Type B pancreatic cell (in vitro differentiated cells): Measurements from ENCODE around the gene PHLPP1. TPM values are rescaled to one million over a fixed set of nuclear protein-coding genes. Genes with fewer than 3 reads are reported as not detected.

Experiments used
- DNase-seq: peaks from one replicate; pipeline ENCODE4 v3.0.0; 2021; ENCODE audit warnings: mixed read lengths; ENCODE audit not compliant: unreplicated experiment; ENCODE audit errors: extremely low spot score
- H3K27ac Mint-ChIP-seq: 2 replicates; pipeline ENCODE4 v1.8.0; 2021; ENCODE audit warnings: mild to moderate bottlenecking, mixed read lengths
- H3K27me3 Mint-ChIP-seq: 2 replicates; pipeline ENCODE4 v1.8.0; 2021; ENCODE audit warnings: mixed read lengths
- H3K36me3 Mint-ChIP-seq: 2 replicates; pipeline ENCODE4 v1.8.0; 2021; ENCODE audit warnings: mixed read lengths
- H3K4me1 Mint-ChIP-seq: one replicate; pipeline ENCODE4 v1.8.0; 2021; ENCODE audit warnings: mixed read lengths; ENCODE audit not compliant: unreplicated experiment
- H3K4me3 Mint-ChIP-seq: 2 replicates; pipeline ENCODE4 v1.8.0; 2021; ENCODE audit warnings: mild to moderate bottlenecking, mixed read lengths
- H3K9me3 Mint-ChIP-seq: 2 replicates; pipeline ENCODE4 v1.8.0; 2021; ENCODE audit warnings: mixed read lengths
- total RNA-seq: library from RNA; stranded (reverse); gene quantifications from 2 replicates; pipeline ENCODE4 v1.2.1, GENCODE V29; 2021; ENCODE audit warnings: low replicate concordance
- TF ChIP-seq, protein P1 (sequence below): fragments of 200-600 bp; sonication (generic); conservative IDR thresholded peaks from 2 replicates; pipeline ENCODE4 v1.5.0; 2021; ENCODE audit warnings: antibody characterized with exemption, mild to moderate bottlenecking

The PHLPP1 gene
- total RNA-seq, 1 donor from 2014 or later = 28.5 TPM

DNA sequence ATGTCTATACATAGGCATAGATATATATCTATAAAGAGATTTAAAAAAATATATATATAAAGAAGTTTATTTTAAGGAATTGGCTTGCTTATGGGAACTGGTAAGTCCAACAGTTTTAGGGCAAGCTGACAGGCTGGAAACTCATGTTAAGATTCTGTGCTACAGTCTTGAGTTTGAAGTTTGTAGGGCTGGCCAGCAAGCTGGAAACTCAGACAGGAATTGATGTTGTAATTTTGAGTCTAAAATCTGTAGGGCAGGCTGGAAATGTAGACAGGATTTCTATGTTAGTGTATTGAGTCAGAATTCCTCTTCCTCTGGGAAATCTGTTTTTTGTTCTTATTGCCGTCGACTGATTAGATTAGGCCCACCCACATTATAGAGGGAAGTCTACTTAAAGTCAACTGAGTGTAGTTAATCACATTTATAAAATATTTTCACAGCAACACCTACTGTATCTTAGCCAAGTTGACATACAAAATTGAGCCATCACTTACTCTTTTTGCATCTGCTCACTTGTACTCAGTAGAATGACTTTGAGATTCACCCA, 60.8 kb downstream of the PHLPP1 start:
- H3K27ac Mint-ChIP-seq = no peak overlapping the region

DNA sequence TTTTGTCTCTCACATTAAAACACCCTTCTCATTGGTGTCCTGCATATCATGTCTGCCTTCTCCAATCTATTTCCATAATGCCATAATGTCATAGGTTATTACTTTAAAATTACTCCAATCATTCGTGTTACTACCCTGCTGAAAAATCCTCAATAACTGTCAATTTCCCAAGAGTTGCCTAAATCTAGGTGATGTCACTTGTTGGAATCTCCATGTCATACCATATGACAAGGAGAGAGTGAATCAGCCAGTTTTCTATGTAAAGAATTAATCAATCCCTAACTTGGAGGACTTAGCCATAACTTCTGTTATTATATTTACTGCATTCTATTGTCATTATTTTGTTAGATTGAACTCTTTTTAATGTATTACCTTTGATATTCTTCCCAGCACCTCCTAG, 62.5 kb downstream of the PHLPP1 start:
- H3K36me3 Mint-ChIP-seq = peaks cover 4% of the 10 kb centered on the region
- H3K4me3 Mint-ChIP-seq = no peak overlapping the region
- H3K9me3 Mint-ChIP-seq = no peaks in the 10 kb centered on the region
- H3K4me1 Mint-ChIP-seq = peaks cover 19% of the 10 kb centered on the region
- H3K27ac Mint-ChIP-seq = no peak overlapping the region
- TF ChIP-seq, protein P1, sequence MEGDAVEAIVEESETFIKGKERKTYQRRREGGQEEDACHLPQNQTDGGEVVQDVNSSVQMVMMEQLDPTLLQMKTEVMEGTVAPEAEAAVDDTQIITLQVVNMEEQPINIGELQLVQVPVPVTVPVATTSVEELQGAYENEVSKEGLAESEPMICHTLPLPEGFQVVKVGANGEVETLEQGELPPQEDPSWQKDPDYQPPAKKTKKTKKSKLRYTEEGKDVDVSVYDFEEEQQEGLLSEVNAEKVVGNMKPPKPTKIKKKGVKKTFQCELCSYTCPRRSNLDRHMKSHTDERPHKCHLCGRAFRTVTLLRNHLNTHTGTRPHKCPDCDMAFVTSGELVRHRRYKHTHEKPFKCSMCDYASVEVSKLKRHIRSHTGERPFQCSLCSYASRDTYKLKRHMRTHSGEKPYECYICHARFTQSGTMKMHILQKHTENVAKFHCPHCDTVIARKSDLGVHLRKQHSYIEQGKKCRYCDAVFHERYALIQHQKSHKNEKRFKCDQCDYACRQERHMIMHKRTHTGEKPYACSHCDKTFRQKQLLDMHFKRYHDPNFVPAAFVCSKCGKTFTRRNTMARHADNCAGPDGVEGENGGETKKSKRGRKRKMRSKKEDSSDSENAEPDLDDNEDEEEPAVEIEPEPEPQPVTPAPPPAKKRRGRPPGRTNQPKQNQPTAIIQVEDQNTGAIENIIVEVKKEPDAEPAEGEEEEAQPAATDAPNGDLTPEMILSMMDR = no peak
- no peaks in the 10 kb centered on the region for H3K27me3 Mint-ChIP-seq
- no peak for DNase-seq

More for the DNA sequence above, 60.8 kb downstream of the PHLPP1 start:
- Mint-ChIP-seq H3K4me1 (peaks cover 17% of the 10 kb centered on the region), H3K36me3 (peaks cover 4% of the 10 kb centered on the region), H3K27me3 (no peaks in the 10 kb centered on the region), H3K9me3 (no peaks in the 10 kb centered on the region), H3K4me3 (no peak overlapping the region)
- no peak for DNase-seq
- TF ChIP-seq, protein P1 = no peak

DNA sequence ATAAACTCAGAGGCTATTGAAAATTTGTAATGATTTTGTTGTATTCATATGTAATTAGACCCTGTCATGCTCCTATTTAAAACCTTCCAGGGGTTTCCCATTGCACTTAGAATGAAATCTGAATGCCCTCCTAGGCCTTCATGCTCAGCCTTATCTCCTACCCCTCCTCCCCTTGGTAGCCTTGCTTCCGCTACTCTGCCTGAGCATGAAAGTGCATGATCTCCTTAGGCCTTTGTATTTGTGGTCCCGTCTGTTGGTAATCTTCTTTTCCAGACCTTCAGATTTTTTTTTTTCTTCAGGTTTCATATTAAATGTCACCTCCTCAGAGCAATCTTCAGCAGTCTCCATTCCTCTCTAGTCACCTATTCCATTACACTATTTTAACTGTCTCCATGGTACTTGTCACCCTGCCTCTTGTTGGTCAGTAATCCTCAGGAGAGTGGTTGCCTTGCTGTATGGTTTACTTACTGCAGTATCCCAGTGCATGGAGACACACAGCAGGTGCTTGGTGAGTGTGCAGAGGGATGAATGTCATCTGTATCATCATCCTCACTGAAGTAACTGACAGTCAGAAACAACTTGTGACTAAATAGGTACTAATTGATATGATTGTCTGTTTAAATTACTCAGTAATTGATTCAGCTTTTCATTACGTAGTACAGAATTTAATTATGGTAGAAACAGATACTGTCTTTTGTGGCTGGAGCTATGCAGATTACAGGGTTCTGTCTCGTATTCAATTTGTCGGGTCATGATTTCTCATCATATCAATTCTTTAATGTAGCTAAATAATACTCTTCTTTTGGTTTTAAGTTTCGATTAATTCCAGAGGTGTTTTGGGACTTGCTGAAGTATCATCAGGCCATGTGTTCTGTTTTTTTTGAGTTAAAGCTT, 63.9 kb downstream of the PHLPP1 start:
- Mint-ChIP-seq H3K9me3 (no peaks in the 10 kb centered on the region), H3K27ac (no peak overlapping the region), H3K4me1 (peaks cover 15% of the 10 kb centered on the region), H3K36me3 (peaks cover 4% of the 10 kb centered on the region), H3K4me3 (no peak overlapping the region), H3K27me3 (no peaks in the 10 kb centered on the region)
- TF ChIP-seq, protein P1 = no peak
- DNase-seq = no peak

DNA sequence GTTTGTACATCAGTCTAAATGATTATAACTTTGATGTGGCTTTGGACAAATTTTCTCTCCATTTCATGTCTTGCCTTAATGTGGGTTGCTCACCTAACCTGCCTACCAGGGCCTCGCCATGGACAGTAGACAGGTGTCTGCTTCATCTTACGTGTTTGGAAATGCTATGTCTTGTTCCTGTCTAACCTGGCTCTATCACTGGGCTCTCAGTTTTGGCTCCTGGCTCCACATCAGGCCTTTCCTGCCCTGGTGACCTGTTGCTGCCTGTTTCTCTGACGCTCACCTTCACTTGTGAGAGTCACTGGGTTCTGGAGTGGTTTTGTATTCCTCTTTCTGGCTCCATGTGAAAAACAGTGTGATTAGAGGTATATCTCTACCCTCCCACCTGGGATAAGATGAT, 65.9 kb downstream of the PHLPP1 start:
- no peak for DNase-seq
- Mint-ChIP-seq H3K27me3 (no peaks in the 10 kb centered on the region), H3K27ac (no peak overlapping the region), H3K9me3 (no peaks in the 10 kb centered on the region), H3K4me3 (no peak overlapping the region), H3K36me3 (peaks cover 4% of the 10 kb centered on the region), H3K4me1 (peaks cover 26% of the 10 kb centered on the region)
- TF ChIP-seq, protein P1 = no peak

DNA sequence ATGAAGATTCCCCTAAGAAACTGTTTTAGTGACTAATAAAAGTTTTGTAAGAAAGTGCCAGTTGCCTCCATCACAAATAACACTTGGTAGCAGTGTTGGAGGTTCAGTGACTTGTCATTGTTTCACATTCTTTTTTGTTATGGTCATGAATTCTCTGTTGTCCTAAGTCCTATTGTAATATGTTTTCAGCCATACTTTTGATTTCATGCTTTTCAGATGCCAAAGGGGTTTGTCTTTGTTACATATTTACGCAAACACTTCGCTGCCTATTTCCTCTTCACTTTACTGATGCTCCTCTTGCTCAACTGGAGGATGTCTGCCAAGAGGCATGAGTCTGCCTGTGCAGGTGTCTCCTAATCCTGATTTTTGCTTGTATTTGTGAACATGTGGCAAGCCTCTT, 66.6 kb downstream of the PHLPP1 start:
- Mint-ChIP-seq H3K36me3 (peaks cover 4% of the 10 kb centered on the region), H3K4me1 (peaks cover 26% of the 10 kb centered on the region), H3K9me3 (no peaks in the 10 kb centered on the region), H3K4me3 (no peak overlapping the region), H3K27ac (no peak overlapping the region), H3K27me3 (no peaks in the 10 kb centered on the region)
- TF ChIP-seq, protein P1 = no peak
- no peak for DNase-seq
